CD14-positive monocyte (primary cell): Measurements from ENCODE around the gene SLC16A4. TPM values are rescaled to one million over a fixed set of nuclear protein-coding genes. Genes with fewer than 3 reads are reported as not detected.
A peak's percentile ranks its signal among the peaks of the same experiment; 100 is the strongest.

Experiments used
- DNase-seq, 3 donors: peaks; one replicate each; pipeline ENCODE4 v3.0.0-alpha.2; 2011 to 2022
- H2AFZ ChIP-seq: 2 replicates; pipeline ENCODE4 v1.6.0; 2012; ENCODE audit warnings: mild to moderate bottlenecking, low read depth, low read length, inconsistent platforms; ENCODE audit not compliant: insufficient read depth, poor library complexity, severe bottlenecking
- H3K27ac ChIP-seq, 2 donors: 1 replicate in 1 of 2; 2 replicates in 1 of 2; pipeline ENCODE4 v1.5.1; 2012 to 2013; ENCODE audit warnings: low read length in 2 of 2, control low read depth in 1 of 2, inconsistent platforms in 1 of 2, low read depth in 1 of 2, mild to moderate bottlenecking in 1 of 2
- H3K27me3 ChIP-seq, 2 donors: one replicate each; pipeline versions ENCODE4 v1.6.0 to v1.6.1; 2011 to 2013; ENCODE audit warnings: low read length in 2 of 2; ENCODE audit not compliant: control insufficient read depth in 2 of 2, insufficient read depth in 2 of 2
- H3K36me3 ChIP-seq, 2 donors: replicated peaks in 1 of 2; 1 replicate in 1 of 2; 2 replicates in 1 of 2; pipeline versions ENCODE4 v1.5.1 to v1.6.1; 2012 to 2013; ENCODE audit warnings: low read length in 2 of 2, control low read depth in 1 of 2, inconsistent platforms in 1 of 2, mild to moderate bottlenecking in 1 of 2; ENCODE audit not compliant: insufficient read depth in 2 of 2, control insufficient read depth in 1 of 2
- H3K4me1 ChIP-seq, 2 donors: 1 replicate in 1 of 2; 2 replicates in 1 of 2; pipeline versions ENCODE4 v1.5.1 to v1.6.1; 2012 to 2013; ENCODE audit warnings: low read length in 2 of 2, control low read depth in 1 of 2, inconsistent platforms in 1 of 2, mild to moderate bottlenecking in 1 of 2, moderate library complexity in 1 of 2; ENCODE audit not compliant: insufficient read depth in 2 of 2, control insufficient read depth in 1 of 2
- H3K4me2 ChIP-seq: replicated peaks from 2 replicates; pipeline ENCODE3; 2012; ENCODE audit warnings: low read length, moderate library complexity, mild to moderate bottlenecking; ENCODE audit not compliant: poor library complexity, severe bottlenecking; ENCODE audit errors: extremely low read depth
- H3K4me3 ChIP-seq, 3 experiments: fragments of 200-600 bp in 1 of 3; sonication (generic) in 1 of 3; replicated peaks in 1 of 3; 1 replicate in 2 of 3; 2 replicates in 1 of 3; pipeline ENCODE4 v1.5.1; 2011 to 2013; ENCODE audit warnings: low read length in 3 of 3, mild to moderate bottlenecking in 3 of 3, control low read depth in 2 of 3, low read depth in 2 of 3, inconsistent platforms in 1 of 3, moderate library complexity in 1 of 3
- H3K79me2 ChIP-seq: 2 replicates; pipeline ENCODE4 v1.6.0; 2012; ENCODE audit warnings: mild to moderate bottlenecking, control low read depth, inconsistent platforms, low read length, moderate library complexity; ENCODE audit not compliant: insufficient read depth
- H3K9ac ChIP-seq: 2 replicates; pipeline ENCODE4 v1.6.0; 2017; ENCODE audit warnings: low read length, mild to moderate bottlenecking; ENCODE audit not compliant: insufficient read depth, poor library complexity, severe bottlenecking
- H3K9me3 ChIP-seq, 2 donors: replicated peaks in 1 of 2; 1 replicate in 1 of 2; 2 replicates in 1 of 2; pipeline versions ENCODE4 v1.5.1 to v1.6.1; 2012 to 2013; ENCODE audit warnings: low read length in 2 of 2, control low read depth in 1 of 2; ENCODE audit not compliant: control insufficient read depth in 1 of 2, insufficient read depth in 1 of 2
- H4K20me1 ChIP-seq: 2 replicates; pipeline ENCODE4 v1.6.0; 2012; ENCODE audit warnings: mild to moderate bottlenecking, low read length, control low read depth, moderate library complexity; ENCODE audit not compliant: insufficient read depth
- H3K27ac Mint-ChIP-seq, 7 donors: one replicate each; pipeline ENCODE4 v1.8.0; 2020; ENCODE audit warnings: mild to moderate bottlenecking in 7 of 7, mixed read lengths in 7 of 7, moderate library complexity in 6 of 7, inconsistent platforms in 2 of 7
- H3K27me3 Mint-ChIP-seq, 3 donors: one replicate each; pipeline ENCODE4 v1.8.0; 2021 to 2022; ENCODE audit warnings: low read depth in 3 of 3, mild to moderate bottlenecking in 3 of 3, mixed read lengths in 3 of 3, moderate library complexity in 3 of 3, inconsistent platforms in 1 of 3
- H3K36me3 Mint-ChIP-seq, 2 donors: one replicate each; pipeline ENCODE4 v1.8.0; 2020; ENCODE audit warnings: mixed read lengths in 2 of 2, inconsistent platforms in 1 of 2, mild to moderate bottlenecking in 1 of 2
- H3K4me1 Mint-ChIP-seq: one replicate; pipeline ENCODE4 v1.8.0; 2020; ENCODE audit warnings: mild to moderate bottlenecking, mixed read lengths
- H3K4me3 Mint-ChIP-seq, 2 donors: one replicate each; pipeline ENCODE4 v1.8.0; 2020; ENCODE audit warnings: mild to moderate bottlenecking in 2 of 2, mixed read lengths in 2 of 2, moderate library complexity in 1 of 2
- H3K9me3 Mint-ChIP-seq, 7 donors: one replicate each; pipeline ENCODE4 v1.8.0; 2020 to 2022; ENCODE audit warnings: mixed read lengths in 7 of 7, mild to moderate bottlenecking in 6 of 7, moderate library complexity in 6 of 7, inconsistent platforms in 2 of 7
- CTCF ChIP-seq: fragments of 200-600 bp; IDR thresholded peaks from one replicate; pipeline ENCODE4 v1.8.0; 2022; ENCODE audit warnings: antibody characterized with exemption, mild to moderate bottlenecking
- WGBS: methylation state at CpG from one replicate; pipeline ENCODE4 v1.1.5; 2013; ENCODE audit warnings: missing lambda C conversion rate; ENCODE audit not compliant: insufficient coverage; 5-methylcytosine and 5-hydroxymethylcytosine counted together
- intact Hi-C, 2 donors: fragments of 100-400 bp; cut with micrococcal nuclease; formaldehyde crosslinking; loops; one replicate each; pipeline versions ENCODE4 v1.15.0 to v1.15.1; 2023
- polyA plus RNA-seq, 3 donors: library from polyadenylated mRNA; depleted of rRNA in 1 of 3; unstranded in 2 of 3; stranded (reverse) in 1 of 3; fragments of 300-500 nt in 2 of 3; fragments of >200 nt in 1 of 3; fragmentation: Illumina TruSeq in 2 of 3; gene quantifications; 1 replicate in 2 of 3; 2 replicates in 1 of 3; pipeline ENCODE4 v1.2.3, GENCODE V29; 2012 to 2021

Gene SLC16A4
- polyA plus RNA-seq, 3 donors = 0.13 to 0.26 (median 0.25) TPM

GRCh38 chr1:110394493-110394820 is 3.6 kb upstream of the SLC16A4 start:
- peaks cover 34 to 63% of the 10 kb centered on the region in 2 donors for H3K36me3 Mint-ChIP-seq
- intact Hi-C loops = no loop called here
- H3K9me3 Mint-ChIP-seq = peaks cover 0 to 6% (median 4%) of the 10 kb centered on the region in 7 donors
- Histone ChIP-seq H3K9me3 (peaks cover 0 to 4% of the 10 kb centered on the region in 2 donors), H3K4me2 (no peak overlapping the region), H4K20me1 (no peaks in the 10 kb centered on the region), H3K4me3 (no peak overlapping the region), H3K36me3 (peaks cover 7 to 41% of the 10 kb centered on the region in 2 donors), H3K79me2 (no peaks in the 10 kb centered on the region), H3K4me1 (no peaks in the 10 kb centered on the region), H2AFZ (no peak overlapping the region), H3K27me3 (no peaks in the 10 kb centered on the region), H3K27ac (no peak overlapping the region), H3K9ac (no peak overlapping the region)
- no peak for TF ChIP-seq CTCF
- WGBS = no CpG with 5 or more reads among the region's 3 CpGs
- H3K4me3 Mint-ChIP-seq = no peak overlapping the region
- no peaks in the 10 kb centered on the region for H3K27me3 Mint-ChIP-seq
- no peaks in the 10 kb centered on the region for H3K4me1 Mint-ChIP-seq
- peak overlapping the region in 1 of 7 donors; percentile 27 for H3K27ac Mint-ChIP-seq
- no peak for DNase-seq

- H3K4me2 ChIP-seq = no peak overlapping the region
- no peak overlapping the region for H3K4me3 ChIP-seq
- Mint-ChIP-seq H3K27ac (peak overlapping the region in 1 of 7 donors; percentile 27), H3K36me3 (peaks cover 36 to 66% of the 10 kb centered on the region in 2 donors), H3K4me3 (no peak overlapping the region), H3K27me3 (no peaks in the 10 kb centered on the region), H3K4me1 (no peaks in the 10 kb centered on the region), H3K9me3 (peaks cover 0 to 6% (median 4%) of the 10 kb centered on the region in 7 donors)
- no peak overlapping the region for H3K27ac ChIP-seq
- no peaks in the 10 kb centered on the region for H3K4me1 ChIP-seq
- no peaks in the 10 kb centered on the region for H4K20me1 ChIP-seq
- no peak overlapping the region for H2AFZ ChIP-seq
- no peaks in the 10 kb centered on the region for H3K79me2 ChIP-seq
- 93% methylated on average over 2 of the region's 3 CpGs for WGBS
- intact Hi-C loops = no loop called here
- H3K9me3 ChIP-seq = peaks cover 0 to 4% of the 10 kb centered on the region in 2 donors
- no peak overlapping the region for H3K9ac ChIP-seq
- no peaks in the 10 kb centered on the region for H3K27me3 ChIP-seq
- no peak for DNase-seq
- TF ChIP-seq CTCF = no peak
- peaks cover 7 to 36% of the 10 kb centered on the region in 2 donors for H3K36me3 ChIP-seq
These were observed 3.1 kb upstream of the SLC16A4 start for GRCh38 chr1:110393691-110394492.
